ENCODE data around the gene ANAPC5.
"Not testable (repeated sequence)": the region's sequence is repeated elsewhere in the genome, so short reads cannot be mapped to it uniquely, and the experiment has no call there.

Gene ANAPC5

DNA sequence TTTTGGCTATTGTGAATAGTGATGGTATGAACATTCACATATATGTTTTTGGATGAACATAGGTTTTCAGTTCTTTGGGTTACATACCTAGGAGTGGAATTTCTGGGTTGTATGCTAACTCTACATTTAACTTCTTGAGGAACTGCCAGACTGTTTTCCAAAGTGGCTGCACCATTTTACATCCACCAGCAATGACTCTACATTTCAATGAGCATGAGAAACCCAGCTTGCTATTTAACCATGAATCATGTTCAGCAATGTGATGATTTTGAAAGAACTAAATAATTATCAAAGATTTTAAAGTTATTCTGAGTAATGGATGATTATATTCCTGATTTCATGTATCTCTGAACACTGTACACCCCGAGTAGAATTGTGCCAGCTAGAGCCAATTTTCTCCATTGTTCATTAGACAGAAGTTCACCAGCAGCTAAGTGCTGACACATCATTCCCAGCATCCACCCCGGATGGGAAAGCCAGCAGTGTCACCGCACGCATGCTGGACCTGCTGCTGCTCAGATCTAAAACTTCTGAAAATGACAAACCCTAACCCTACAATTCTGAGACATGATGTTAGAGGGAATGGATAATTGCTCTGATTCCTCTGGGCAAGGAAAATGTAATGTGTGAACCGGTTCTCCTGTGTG is 13.3 kb upstream of the ANAPC5 start:
- no peak for DNase-seq

DNA sequence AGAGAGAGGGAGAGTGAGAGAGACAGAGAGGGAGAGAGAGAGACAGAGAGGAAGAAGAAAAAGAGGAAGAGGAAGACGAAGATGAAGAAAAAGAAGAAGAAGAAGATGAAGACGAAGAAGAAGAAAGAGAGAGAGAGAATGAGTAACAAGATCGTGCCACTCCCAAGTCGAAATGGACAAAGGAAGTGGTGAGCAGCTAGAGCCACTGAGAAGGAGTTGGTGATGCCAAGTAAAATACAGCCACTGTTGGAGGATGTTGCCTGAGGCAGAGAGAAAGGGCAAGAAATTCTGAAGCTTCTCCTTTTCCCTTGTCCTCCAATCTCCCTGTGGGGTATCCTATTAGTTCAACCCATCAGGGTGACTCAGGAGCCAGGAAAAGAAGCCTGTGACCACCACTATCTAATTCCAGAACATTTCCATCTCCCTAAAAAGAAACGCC is 12.5 kb upstream of the ANAPC5 start:
- no peak for DNase-seq

DNA sequence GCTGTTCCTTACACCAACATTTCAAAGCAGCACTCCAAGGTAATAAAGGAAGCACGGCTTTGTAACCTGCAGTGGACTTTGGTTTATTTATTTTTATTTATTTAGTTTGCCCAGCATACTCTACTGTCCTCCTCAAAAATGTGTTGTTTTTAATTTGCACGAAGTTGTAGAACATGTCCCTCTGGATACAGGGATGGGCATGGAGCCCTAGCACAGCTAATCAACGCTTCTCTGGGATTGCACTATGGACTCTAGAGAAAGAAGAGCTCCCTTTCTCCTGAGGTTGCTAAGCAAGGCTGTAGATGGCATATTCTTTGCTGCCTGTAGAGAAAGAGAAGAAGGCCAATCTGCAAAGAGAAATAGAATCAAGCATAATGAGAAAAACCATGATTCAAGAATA is 5.9 kb upstream of the ANAPC5 start:
- no peak for DNase-seq

GRCh38 chr12:121357331-121357730 is 5.1 kb upstream of the ANAPC5 start:
- no peak for DNase-seq

- no peak for DNase-seq
Measured at GRCh38 chr12:121356657-121357056, 4.4 kb upstream of the ANAPC5 start.

- DNase-seq, result no peak
Measured at GRCh38 chr12:121355818-121356217, 3.6 kb upstream of the ANAPC5 start.

GRCh38 chr12:121352682-121353018 is 439 bp upstream of the ANAPC5 start:
- no peak for DNase-seq

DNA sequence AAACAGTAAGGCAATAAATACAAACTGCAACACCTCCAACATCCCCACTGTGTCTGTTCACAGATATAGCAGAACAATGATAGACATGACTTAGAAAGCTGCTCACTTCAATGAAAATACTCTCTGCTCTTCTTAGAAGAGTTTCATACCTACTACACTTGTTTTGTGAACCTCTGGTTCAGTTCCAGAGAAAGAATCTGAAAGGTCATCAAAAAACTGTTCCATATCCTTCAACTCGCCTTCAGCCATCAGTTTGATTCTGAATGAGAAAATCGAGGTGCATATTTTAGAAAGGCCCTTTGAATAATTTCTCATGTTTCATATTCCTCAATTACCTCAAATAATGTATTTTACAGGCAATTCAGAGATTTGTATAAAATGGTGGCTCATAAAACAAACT is 5.5 kb downstream of the ANAPC5 start:
- no peak for DNase-seq

DNA sequence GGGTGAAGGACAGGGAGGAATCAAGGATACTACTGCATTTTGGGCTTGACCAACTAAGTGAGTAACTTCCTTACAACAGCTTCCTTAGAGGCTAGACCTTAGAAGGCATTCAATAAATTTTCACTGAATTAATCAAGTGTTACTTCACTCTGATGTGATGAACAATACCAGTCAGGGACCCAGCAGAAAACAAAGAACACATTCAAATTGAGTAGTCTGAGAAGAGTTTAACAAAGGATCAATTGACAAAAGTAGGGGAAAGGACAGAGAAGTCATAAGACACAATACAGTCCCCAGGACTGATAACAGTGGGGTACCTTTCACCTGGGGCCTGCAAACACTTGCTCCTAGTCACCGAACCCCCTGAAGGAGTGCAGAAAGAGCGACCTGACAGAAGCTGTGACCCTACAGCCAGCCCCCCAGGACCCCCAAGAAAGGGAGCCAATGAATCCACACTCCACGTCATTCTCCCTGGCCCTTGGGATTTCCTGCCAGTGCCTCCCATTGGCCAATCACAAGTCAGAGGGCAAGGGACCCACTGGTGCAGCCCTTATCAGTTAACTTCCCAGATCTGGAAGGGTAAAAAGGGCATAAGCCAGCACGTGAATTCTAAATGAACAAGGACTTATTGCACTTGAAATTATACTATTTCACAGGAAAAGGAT is 6.9 kb downstream of the ANAPC5 start:
- DNase-seq, result no peak

GRCh38 chr12:121344506-121344905 is 7.7 kb downstream of the ANAPC5 start:
- DNase-seq, result no peak

- no peak for DNase-seq
Measured at GRCh38 chr12:121337416-121337815, 14.8 kb downstream of the ANAPC5 start.

DNA sequence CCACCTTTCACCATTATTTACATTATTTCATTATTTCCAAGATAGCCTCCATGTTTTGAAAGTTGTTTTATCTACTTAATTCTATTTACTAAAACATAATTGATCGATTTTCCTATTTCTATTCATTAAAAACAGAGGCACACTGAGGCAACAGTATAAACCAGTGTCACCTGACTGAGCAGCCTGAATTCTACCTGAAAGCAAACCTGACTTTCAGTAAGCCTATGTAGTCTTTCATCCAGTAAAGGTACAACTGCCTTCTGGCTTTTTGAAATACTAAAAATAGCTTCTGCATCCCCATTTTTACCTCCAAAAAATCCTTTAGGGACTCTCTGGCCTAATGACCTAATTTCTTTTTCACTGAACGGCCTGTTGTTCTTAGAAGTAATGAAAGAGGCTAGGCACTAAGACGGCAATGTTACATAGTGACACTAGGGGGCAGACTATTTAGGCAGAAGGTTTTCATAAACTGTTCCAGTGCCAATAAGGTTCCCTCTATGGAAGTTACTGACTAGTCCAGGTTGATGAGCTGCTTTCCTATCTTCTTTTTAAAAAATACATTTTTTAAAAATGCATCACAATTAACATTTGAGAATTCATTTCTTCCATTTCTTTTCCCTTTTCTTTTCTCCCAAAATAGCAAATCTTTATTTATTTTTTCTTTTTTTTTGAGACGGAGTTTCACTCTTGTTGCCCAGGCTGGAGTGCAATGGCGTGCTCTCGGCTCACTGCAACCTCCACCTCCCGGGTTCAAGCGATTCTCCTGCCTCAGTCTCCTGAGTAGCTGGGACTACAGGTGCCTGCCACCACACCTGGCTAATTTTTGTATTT is 17.5 kb downstream of the ANAPC5 start:
- no peak for DNase-seq

DNA sequence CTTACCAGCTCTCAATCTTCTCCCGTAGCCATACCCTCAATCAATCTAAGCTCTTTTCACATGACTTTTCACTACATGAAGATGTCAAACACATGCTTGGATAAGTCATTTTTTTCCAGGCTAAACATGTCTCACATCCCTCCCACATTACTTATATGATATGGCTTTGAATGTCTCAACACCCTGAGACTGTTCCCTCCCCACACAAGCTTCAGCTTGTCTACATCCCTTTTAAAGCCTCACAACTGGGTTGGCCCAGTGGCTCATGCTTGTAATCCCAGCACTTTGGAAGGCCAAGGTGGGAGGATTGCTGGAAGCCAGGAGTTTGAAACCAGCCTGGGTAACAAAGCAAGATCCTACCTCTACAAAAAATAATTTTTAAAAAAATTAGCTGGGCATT is 18.5 kb downstream of the ANAPC5 start:
- no peak for DNase-seq

DNA sequence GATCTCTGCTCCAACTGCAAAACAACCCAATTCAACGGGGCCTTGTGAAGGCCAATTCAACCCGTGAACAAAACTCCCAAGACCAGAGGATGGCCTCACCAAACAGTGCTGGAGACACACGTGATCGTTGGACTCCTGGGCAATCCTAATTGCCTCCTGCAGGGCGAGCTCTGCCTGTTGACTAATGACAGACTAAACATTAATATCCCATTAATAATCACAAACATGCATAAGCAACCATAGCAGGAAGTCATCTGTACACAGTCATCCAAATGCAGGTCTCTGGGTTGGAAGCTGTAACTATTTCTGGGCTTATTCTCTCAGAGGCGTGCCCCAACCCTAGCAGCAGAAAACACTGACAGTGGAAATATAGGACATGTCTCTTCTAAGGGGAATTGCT is 21.0 kb downstream of the ANAPC5 start:
- no peak for DNase-seq

DNA sequence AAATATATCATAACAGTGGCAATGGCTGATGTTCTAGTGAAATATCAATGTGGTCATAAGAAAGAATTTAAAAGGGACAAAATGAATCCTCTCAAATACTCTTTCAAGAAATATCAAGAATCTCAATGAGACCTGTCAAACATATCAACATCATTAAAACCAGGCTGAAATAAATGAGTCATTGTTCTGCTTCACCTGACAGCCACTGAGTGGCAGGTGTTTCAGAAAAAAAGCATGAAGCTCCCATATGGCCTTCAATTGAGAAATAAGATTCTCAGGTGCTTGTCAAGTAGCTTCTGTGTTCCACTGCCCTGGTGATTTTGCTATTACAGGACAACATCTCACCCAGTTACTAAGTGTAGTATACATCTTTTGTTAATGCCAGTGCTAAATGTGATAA is 21.5 kb downstream of the ANAPC5 start:
- DNase-seq, result no peak

DNA sequence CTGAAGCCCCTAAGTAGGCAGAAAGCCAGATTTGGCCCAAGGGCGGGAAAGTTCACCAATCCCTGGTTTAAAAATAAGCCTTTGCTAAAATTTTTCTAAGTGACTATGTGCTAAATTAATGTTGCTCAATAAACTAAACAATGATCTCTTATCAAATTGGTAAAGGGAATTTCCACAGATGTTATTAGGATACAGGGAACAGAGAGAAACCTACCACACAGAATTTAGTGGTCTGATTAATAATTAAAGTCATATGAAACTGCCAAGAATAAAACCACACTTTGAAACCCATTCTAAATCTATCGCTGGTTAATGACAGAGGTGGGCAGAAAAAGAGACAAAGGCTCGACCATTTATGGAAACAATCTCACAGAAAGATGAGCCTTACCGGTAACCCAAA is 22.0 kb downstream of the ANAPC5 start:
- no peak for DNase-seq

DNA sequence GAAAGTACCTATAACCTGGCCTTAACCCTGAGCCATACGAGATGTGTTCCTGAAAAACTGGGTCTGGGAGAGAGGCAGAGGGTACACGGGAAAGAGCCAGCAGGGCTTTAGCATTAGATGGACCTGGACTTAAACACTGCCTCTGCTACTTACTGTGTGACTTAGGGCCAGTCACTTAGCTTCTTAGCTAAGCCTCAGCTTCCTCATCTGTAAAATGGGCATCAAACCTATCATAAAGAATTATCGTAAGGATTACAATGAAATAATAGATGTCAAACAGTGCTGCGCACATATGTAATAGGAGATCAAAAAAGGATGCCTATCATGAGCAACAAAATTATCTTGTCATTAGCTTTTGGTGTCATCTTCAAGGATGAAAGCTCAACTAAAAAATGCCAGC is 23.6 kb downstream of the ANAPC5 start:
- no peak for DNase-seq

- no peak for DNase-seq
Measured at GRCh38 chr12:121326996-121327674, 25.1 kb downstream of the ANAPC5 start.

DNA sequence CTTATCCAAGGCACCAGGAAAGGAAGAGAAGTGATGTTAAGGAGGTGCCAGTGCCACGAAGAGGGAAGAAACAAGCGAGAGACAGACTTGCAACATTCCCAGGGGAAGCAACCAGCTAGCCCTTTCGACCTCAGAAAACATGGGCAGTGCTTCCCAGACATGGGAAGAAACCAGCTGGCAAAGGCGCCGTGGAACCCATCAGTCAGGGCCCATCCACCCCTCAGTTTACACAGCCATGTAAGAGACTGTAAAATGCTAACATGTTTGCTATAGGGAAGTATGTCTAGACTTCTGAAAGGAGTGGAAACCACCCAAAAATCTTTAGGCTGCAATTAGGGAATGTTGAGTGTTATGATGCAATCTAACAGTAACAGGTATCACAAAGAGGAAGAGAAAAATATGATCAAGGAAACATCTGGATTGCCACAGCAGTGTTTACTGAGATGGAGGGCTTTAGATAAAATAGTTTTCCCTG is 26.3 kb downstream of the ANAPC5 start:
- no peak for DNase-seq

DNA sequence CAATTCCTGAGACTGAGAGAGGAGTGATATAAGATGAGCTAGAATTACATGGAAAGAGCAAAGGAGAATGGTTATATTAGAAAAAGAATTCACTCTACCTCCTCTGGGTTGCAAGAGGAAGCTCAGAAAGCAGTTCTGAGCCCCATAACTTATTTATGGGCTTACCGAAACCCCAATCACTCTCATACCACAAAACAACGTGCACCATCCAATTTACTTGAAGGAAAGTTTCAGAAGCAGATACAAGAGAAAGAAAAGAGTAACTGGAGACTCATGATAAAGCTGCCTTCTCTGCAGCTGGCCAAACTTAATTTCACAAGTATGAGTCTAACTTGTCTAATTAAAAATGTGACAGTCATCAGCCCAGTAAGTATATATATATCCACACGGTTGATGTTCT is 28.3 kb downstream of the ANAPC5 start:
- no peak for DNase-seq

GRCh38 chr12:121318121-121318520 is 34.1 kb downstream of the ANAPC5 start:
- DNase-seq, result no peak

GRCh38 chr12:121314431-121314830 is 37.8 kb downstream of the ANAPC5 start:
- no peak for DNase-seq

DNA sequence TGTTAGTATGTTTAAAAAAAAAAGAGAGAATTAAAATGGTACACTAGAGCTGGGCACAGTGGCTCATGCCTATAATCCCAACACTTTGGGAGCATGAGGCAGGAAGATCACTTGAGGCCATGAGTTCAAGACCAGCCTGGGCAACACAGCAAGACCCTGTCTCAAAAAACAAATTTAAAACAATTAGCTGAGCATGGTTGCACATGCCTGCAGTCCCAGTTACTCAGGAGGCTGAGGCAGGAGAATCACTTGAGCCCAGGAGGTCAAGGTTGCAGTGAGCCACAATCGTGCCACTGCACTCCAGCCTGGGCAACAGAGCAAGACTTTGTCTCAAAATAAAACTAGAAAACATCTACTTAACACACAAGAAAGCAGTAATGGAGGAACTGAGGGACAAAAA is 42.0 kb downstream of the ANAPC5 start:
- DNase-seq, result not testable (repeated sequence)

Data from effector CD8-positive, alpha-beta T cell (primary cell).